Activated effector memory CD4-positive, alpha-beta T cell treated with anti-CD3 and anti-CD28 coated beads, Interleukin-2, amount 50 U/mL, for 16 hours (primary cell): Measurements from ENCODE around the gene ACOX3.
A peak's percentile ranks its signal among the peaks of the same experiment; 100 is the strongest.
"Not testable (repeated sequence)": the region's sequence is repeated elsewhere in the genome, so short reads cannot be mapped to it uniquely, and the experiment has no call there.

ENCODE experiments used
- DNase-seq: peaks from one replicate; pipeline ENCODE4 v3.0.0-alpha.2; 2020

ACOX3 gene

DNA sequence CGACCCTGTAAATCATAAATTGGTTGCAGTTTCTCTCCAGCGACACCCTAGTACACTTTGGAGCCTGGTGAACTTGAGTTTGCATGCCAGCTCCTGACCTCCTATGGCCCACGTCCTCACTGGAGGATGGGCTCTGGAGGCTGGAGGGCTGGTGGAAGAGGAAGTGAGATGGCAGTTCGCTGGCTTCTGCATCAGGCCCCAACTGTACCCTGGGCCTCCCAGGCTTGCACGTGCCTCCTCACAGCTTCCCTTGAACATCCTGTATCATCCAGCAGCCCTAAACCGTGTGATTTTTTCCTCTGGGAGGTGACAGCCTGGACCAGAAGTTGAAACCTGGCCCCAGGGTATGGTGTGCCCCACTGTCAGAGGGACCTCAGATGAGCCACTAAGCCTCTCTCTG is 92.5 kb downstream of the ACOX3 start:
- peak; percentile 21 for DNase-seq

DNA sequence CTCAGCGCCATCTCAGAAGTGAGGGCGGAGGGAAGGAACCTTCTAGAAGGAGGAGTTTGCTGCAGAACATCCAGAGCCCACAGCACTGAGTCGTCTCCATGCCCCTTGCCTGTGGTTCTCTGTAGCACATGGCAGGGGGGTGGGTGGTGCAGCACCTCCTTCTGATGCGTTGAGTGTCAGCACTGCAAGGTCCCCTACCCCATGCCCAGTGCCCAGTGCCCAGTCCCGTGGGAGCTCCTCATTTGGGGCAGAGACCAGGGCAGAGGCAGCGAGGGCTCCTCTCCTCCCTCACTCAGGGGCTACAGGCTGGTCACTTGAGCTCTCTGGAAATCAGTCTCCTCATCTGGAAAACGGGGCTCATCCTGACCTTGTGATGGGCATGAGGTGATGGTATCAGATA is 92.9 kb downstream of the ACOX3 start:
- DNase-seq, result peak; percentile 57

- DNase-seq, result peak; percentile 52
These were observed 93.5 kb downstream of the ACOX3 start for GRCh38 chr4:8346838-8347605.

DNA sequence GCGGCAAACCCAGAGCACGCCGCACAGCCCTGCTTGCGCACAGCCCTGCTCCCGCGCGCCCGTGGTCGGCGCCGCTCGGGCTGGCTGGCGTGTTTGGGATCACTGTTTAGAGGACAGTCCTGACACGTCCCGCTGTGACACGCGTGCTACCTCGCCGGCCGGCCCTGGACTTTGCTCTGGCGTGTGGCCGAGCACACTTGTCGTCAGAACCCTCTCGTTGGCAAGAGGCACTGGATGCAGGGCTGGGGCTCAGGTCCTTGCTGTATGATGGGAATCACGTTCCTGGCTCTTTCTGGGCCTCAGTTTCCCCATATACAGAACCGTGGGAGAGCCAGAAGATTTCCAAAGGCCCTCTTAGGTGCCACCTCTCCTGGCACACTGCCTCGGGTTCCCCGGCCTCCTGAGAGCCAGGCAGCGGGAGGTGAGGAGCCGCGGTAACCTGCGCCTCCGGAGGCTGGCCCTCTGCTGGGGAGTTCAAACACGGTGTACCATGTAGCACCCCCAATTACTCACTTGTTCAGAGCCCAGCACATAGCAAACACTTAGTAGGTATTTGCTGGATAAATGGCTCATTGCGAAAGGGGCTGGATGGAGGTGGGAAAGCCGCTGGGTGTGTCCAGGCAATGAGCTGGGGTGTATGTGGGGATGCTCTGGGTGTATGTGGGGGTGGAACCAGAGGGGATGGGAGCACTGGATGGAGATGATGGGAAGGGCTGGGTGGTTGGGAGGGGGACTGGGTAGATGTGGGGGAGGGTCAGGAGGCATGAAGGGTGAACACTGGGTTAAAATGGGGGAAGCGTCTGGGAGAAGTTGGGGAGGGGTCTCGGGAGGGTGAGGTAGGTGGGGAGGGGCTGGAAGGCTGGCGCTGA is 94.3 kb downstream of the ACOX3 start:
- DNase-seq, result peak; percentile 46

DNA sequence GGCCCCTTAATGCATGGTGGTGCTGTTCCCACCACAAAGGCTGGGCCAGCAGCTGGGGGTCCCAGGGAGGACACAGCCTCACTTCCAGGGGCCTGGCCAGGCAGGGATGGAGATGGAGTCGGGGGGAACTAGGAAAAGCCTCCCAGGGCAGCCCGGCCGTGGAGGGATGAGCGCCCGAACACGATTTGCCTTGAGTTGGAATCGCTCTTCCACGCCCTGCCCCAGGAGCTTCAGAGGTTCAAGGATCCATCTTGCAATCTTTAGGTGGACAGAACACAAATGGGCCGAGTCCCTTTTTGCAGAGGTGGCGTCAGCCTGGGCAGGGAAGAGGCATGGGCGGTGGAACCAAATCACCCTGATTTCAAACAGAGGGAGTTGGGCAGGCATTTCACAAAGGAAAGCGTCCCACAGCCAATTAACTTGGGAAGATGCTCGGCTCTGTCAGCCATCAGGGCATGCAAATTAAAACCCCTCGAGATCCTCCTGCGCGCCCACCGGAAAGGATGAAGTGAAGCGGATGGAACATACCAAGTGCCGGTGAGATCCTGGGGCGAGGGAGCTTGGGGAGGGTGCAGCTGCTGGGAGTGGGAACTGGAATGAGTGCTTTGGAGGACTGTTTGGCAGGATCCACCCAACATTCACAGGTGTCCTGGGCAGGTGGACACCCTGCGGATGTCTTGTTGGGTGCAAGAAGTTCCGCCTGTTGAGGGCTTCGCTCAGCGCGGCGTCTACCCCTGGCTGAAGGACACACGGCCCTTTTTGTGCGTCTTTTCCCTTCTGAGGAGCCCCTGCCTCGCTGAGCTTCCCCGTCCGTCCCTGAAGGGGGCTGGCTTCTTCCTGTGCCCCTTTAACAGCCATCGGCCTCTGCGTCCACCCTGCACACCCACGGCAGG is 95.2 kb downstream of the ACOX3 start:
- peak; percentile 56 for DNase-seq

DNA sequence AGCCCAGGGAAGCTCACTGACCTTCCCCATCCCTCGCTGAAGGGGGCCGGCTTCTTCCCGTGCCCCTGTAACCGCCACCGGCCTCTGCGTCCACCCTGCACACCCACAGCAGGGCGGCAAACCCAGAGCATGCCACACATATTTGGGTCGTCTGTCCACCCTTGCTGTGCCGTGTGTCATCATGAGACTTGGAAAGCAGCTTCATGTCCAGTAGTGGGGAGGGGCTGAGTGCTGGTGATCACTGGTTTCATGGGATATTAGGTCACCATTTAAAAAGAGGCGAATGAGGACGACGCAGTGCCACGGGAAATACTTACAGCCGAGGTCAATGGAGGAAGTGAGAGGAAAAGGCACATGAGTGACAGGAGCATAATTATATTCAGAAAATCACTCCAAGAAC is 96.1 kb downstream of the ACOX3 start:
- DNase-seq, result peak; percentile 36

GRCh38 chr4:8343967-8344331 is 96.6 kb downstream of the ACOX3 start:
- peak; percentile 53 for DNase-seq

GRCh38 chr4:8343262-8343966 is 97.1 kb downstream of the ACOX3 start:
- no peak for DNase-seq

- no peak for DNase-seq
These were observed 97.8 kb downstream of the ACOX3 start for GRCh38 chr4:8342651-8343261.

GRCh38 chr4:8341691-8342090 is 98.8 kb downstream of the ACOX3 start:
- DNase-seq, result no peak

DNA sequence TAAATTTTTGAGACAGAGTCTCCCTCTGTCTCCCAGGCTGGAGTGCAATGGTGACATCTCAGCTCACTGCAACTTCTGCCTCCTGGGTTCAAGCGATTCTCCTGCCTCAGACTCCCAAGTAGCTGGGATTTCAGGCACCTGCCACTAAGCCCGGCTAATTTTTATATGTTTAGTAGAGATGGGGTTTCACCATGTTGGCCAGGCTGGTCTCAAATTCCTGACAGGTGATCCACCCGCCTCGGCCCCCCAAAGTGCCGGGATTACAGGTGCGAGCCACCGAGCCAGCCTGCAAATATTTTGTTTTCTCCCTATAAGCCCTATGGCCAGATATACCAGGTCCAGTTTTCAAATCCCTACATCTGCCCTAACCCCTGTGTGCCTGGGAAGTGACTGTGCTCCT is 99.2 kb downstream of the ACOX3 start:
- not testable (repeated sequence) for DNase-seq

DNA sequence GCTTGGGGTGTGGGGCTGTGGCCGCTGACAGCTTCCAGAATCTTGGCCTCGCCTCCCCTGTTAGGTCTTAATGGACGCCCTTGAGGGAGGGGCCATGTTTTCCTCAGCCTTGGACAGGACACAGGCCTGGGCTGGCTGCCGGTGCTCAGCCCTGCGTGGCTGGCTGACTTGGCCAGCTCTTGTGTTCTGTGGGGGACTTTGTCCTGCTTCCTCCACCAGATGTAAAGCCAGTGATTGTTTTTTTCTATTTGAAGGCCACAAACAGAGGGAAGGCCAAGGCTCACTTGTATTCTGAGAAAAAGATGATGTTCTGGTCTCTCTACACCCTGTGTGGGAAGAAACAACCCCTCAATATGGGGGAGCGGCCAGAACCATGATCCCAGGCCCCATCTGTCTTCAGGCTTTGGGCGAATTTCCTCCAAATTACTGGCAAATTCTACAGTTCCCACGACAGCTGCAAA is 99.7 kb downstream of the ACOX3 start:
- no peak for DNase-seq

GRCh38 chr4:8338351-8338961 is 102.1 kb downstream of the ACOX3 start:
- DNase-seq, result no peak

- peak; percentile 24 for DNase-seq
These were observed 104.0 kb downstream of the ACOX3 start for GRCh38 chr4:8336412-8337075.

DNA sequence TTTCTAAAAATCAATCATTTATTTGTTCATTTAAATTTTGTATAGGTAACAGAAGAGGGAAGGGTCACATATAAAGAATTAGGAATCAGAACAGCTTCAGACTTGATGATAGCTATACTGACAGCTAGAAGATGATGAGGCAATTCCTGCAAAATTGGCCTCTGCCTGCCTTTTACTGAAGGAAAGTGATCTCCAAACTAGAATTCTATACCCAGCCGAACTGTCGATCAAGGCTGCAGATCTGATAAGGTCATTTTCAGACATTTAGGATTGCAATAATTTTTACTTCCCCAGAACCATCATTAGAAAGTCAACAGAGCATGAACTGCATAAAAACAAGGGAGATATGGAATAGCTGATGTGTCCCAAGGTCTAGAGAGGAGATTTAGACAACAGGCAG is 104.7 kb downstream of the ACOX3 start:
- DNase-seq, result no peak

DNA sequence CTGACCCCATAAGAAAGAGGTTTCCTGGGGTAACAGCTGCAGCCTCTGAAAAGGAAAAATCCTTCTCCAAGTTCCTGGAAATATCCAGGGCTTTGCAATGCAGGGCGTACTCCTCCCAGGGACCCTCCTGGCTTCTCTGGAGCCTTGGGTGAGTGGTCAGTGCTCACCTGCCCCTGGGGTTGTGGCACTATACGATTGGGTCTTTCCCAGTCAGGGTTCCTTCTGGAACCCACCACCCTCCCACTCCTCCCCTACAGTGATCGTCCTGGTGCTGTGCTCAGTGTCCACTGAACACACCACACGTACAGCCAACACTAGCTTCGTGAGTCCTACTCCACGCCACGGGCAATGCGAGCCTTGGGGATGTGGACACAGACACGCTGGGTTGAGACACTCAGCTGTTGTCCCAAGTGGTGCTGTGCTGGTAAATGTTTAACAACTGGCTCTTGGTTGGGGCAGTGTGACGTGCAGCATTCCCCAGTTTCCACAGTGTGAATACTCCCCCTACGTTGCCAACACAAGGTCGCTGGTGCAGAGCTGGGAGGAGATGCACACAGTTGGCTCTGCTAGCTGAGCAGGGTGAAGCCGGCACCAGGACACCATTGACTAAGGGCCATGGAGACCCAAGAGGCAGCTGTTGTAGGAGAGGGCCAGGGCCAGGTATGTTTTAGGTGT is 105.6 kb downstream of the ACOX3 start:
- DNase-seq, result peak; percentile 57

DNA sequence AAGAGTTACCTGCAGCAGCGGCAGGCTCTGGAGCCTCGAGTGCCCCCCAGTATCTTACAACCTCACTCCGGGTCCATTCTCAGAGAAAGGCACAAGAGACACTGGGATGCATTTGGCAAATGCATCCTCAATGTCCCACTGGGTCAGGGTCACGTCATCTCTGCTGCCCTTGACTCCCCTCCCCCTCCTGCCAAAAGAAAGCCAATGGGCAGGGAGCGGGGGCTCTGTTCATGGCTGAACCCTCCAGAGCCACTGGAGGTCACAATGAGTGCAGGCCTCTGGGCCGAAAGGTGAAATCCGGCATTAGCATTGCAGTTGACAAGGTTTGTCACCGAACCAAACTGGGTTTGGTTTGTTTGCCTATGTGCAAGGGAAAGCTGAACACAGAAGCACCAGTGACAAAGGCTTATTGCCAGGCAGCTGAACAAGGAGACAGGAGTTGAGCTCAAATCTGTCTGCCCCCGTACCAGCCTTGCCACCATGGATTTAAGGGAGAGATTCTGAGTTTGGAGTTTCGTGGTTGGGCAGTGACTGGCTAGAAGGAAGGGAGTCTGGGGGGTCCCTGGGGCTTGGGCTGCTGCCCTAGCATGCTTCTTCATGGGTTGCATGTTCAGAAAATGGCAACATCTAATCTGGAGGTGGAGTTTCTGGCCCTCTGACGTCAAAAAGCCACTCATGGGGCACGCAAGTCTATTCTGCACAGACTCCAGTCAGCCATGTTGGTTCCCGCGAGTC is 106.6 kb downstream of the ACOX3 start:
- peak; percentile 31 for DNase-seq

- DNase-seq, result peak; percentile 42
These were observed 107.6 kb downstream of the ACOX3 start for GRCh38 chr4:8332891-8333331.
